Glutamatergic neuron (in vitro differentiated cells): Measurements from ENCODE around the gene LIPM. TPM values are rescaled to one million over a fixed set of nuclear protein-coding genes. Genes with fewer than 3 reads are reported as not detected.

Experiments
- DNase-seq: peaks from one replicate; pipeline ENCODE4 v3.0.0; 2022
- H3K27ac Mint-ChIP-seq: one replicate; pipeline ENCODE4 v1.8.0; 2020; ENCODE audit warnings: mild to moderate bottlenecking, mixed read lengths, inconsistent platforms; ENCODE audit not compliant: unreplicated experiment
- H3K27me3 Mint-ChIP-seq: one replicate; pipeline ENCODE4 v1.8.0; 2020; ENCODE audit warnings: mild to moderate bottlenecking, moderate library complexity, mixed read lengths, inconsistent platforms; ENCODE audit not compliant: unreplicated experiment
- H3K36me3 Mint-ChIP-seq: one replicate; pipeline ENCODE4 v1.8.0; 2020; ENCODE audit warnings: mild to moderate bottlenecking, mixed read lengths, inconsistent platforms; ENCODE audit not compliant: unreplicated experiment
- H3K4me1 Mint-ChIP-seq: one replicate; pipeline ENCODE4 v1.8.0; 2020; ENCODE audit warnings: mild to moderate bottlenecking, low read depth, mixed read lengths, inconsistent platforms; ENCODE audit not compliant: unreplicated experiment
- H3K4me3 Mint-ChIP-seq: one replicate; pipeline ENCODE4 v1.8.0; 2020; ENCODE audit warnings: mild to moderate bottlenecking, mixed read lengths, inconsistent platforms; ENCODE audit not compliant: unreplicated experiment
- H3K9me3 Mint-ChIP-seq: one replicate; pipeline ENCODE4 v1.8.0; 2020; ENCODE audit warnings: mild to moderate bottlenecking, moderate library complexity, mixed read lengths, inconsistent platforms; ENCODE audit not compliant: unreplicated experiment
- total RNA-seq: library from RNA; stranded (reverse); fragmentation: NEBNext Ultra II Directional; extraction: Animal tissue kit (Norgen Biotek cat#: 25700); gene quantifications from one replicate; pipeline ENCODE4 v1.2.1, GENCODE V29; 2021; ENCODE audit not compliant: unreplicated experiment
- TF ChIP-seq, protein P1 (sequence below): fragments of 200-600 bp; sonication (generic); IDR thresholded peaks from one replicate; pipeline ENCODE4 v1.5.0; 2021; ENCODE audit not compliant: partially characterized antibody, unreplicated experiment

The LIPM gene
- total RNA-seq, 1 donor from 2014 or later, result not detected

DNA sequence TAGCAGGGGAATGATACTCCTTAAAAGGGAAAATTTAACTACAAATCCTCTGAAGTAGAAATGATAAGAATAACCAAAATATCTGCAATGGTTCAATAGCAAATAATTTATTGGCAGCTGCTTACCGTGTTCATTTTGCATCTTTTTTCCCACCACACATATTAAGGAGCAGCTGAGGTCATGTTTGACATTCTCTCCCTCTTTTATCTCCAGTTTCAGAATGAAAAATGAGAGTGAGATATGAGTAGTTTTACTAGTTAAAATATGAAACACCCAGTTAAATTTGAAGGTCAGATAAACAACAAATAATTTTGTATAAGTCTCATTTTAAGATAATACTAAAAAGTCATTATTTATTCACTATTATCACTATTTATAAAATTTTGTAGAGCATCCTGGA, 39.6 kb upstream of the LIPM start:
- H3K9me3 Mint-ChIP-seq, result no peaks in the 10 kb centered on the region
- TF ChIP-seq, protein P1, sequence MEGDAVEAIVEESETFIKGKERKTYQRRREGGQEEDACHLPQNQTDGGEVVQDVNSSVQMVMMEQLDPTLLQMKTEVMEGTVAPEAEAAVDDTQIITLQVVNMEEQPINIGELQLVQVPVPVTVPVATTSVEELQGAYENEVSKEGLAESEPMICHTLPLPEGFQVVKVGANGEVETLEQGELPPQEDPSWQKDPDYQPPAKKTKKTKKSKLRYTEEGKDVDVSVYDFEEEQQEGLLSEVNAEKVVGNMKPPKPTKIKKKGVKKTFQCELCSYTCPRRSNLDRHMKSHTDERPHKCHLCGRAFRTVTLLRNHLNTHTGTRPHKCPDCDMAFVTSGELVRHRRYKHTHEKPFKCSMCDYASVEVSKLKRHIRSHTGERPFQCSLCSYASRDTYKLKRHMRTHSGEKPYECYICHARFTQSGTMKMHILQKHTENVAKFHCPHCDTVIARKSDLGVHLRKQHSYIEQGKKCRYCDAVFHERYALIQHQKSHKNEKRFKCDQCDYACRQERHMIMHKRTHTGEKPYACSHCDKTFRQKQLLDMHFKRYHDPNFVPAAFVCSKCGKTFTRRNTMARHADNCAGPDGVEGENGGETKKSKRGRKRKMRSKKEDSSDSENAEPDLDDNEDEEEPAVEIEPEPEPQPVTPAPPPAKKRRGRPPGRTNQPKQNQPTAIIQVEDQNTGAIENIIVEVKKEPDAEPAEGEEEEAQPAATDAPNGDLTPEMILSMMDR, result no peak
- DNase-seq, result no peak
- no peak overlapping the region for H3K27ac Mint-ChIP-seq
- no peaks in the 10 kb centered on the region for H3K36me3 Mint-ChIP-seq
- H3K4me1 Mint-ChIP-seq, result no peaks in the 10 kb centered on the region
- H3K4me3 Mint-ChIP-seq, result no peak overlapping the region
- no peaks in the 10 kb centered on the region for H3K27me3 Mint-ChIP-seq

- Mint-ChIP-seq H3K27ac (no peak overlapping the region), H3K27me3 (no peaks in the 10 kb centered on the region), H3K9me3 (no peaks in the 10 kb centered on the region), H3K4me3 (no peak overlapping the region), H3K36me3 (no peaks in the 10 kb centered on the region), H3K4me1 (no peaks in the 10 kb centered on the region)
- DNase-seq, result no peak
- TF ChIP-seq, protein P1, result no peak
These were observed 39.1 kb upstream of the LIPM start for GRCh38 chr10:88763441-88763840.

GRCh38 chr10:88764110-88764509, 38.4 kb upstream of the LIPM start:
- Mint-ChIP-seq H3K27ac (no peak overlapping the region), H3K4me1 (no peaks in the 10 kb centered on the region), H3K4me3 (no peak overlapping the region), H3K36me3 (no peaks in the 10 kb centered on the region), H3K9me3 (no peaks in the 10 kb centered on the region), H3K27me3 (no peaks in the 10 kb centered on the region)
- no peak for DNase-seq
- TF ChIP-seq, protein P1, result no peak

GRCh38 chr10:88765816-88766215, 36.7 kb upstream of the LIPM start:
- Mint-ChIP-seq H3K27me3 (no peaks in the 10 kb centered on the region), H3K27ac (no peak overlapping the region), H3K9me3 (no peaks in the 10 kb centered on the region), H3K36me3 (no peaks in the 10 kb centered on the region), H3K4me1 (no peaks in the 10 kb centered on the region), H3K4me3 (no peak overlapping the region)
- TF ChIP-seq, protein P1, result no peak
- no peak for DNase-seq

DNA sequence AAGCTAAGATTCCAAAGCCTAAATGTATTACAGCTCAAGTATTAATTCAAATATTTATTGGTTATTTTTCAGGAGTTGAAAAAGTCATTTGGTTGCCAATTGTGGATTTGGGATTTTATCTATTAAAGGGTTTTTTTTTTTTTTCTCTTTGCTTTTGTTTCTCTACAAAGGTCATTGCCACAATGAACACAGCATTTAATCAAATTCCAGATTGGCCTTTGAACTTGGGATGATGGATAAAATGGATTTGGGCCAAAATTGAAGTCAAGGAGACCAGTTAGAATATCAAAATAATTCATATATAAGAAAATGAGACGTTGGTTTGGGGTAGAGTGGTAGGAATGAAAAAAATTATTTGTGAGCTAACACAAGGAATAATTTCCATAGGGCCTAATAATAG, 33.1 kb upstream of the LIPM start:
- H3K27me3 Mint-ChIP-seq, result peaks cover 2% of the 10 kb centered on the region
- H3K9me3 Mint-ChIP-seq, result peaks cover 2% of the 10 kb centered on the region
- no peak overlapping the region for H3K4me3 Mint-ChIP-seq
- no peak for DNase-seq
- TF ChIP-seq, protein P1, result no peak
- H3K27ac Mint-ChIP-seq, result no peak overlapping the region
- H3K4me1 Mint-ChIP-seq, result no peaks in the 10 kb centered on the region
- H3K36me3 Mint-ChIP-seq, result no peaks in the 10 kb centered on the region
